IPS-18a (cell line): ENCODE data around the gene EEF1A2.

Experiments
- H3K27ac ChIP-seq: one replicate; pipeline ENCODE4 v1.5.1; 2013; ENCODE audit warnings: low read length
- H3K27me3 ChIP-seq: one replicate; pipeline ENCODE4 v1.6.1; 2013; ENCODE audit warnings: mild to moderate bottlenecking, low read length; ENCODE audit not compliant: control insufficient read depth, insufficient read depth
- H3K36me3 ChIP-seq: one replicate; pipeline ENCODE4 v1.6.1; 2013; ENCODE audit warnings: low read depth, low read length; ENCODE audit not compliant: control insufficient read depth
- H3K4me1 ChIP-seq: one replicate; pipeline ENCODE4 v1.6.1; 2013; ENCODE audit warnings: low read depth, low read length; ENCODE audit not compliant: control insufficient read depth
- H3K4me3 ChIP-seq: one replicate; pipeline ENCODE4 v1.5.1; 2013; ENCODE audit warnings: low read length
- H3K9ac ChIP-seq: one replicate; pipeline ENCODE4 v1.6.1; 2013; ENCODE audit warnings: mild to moderate bottlenecking, low read length, moderate library complexity
- H3K9me3 ChIP-seq: one replicate; pipeline ENCODE4 v1.6.1; 2013; ENCODE audit warnings: low read depth, low read length; ENCODE audit not compliant: control insufficient read depth

EEF1A2 gene

DNA sequence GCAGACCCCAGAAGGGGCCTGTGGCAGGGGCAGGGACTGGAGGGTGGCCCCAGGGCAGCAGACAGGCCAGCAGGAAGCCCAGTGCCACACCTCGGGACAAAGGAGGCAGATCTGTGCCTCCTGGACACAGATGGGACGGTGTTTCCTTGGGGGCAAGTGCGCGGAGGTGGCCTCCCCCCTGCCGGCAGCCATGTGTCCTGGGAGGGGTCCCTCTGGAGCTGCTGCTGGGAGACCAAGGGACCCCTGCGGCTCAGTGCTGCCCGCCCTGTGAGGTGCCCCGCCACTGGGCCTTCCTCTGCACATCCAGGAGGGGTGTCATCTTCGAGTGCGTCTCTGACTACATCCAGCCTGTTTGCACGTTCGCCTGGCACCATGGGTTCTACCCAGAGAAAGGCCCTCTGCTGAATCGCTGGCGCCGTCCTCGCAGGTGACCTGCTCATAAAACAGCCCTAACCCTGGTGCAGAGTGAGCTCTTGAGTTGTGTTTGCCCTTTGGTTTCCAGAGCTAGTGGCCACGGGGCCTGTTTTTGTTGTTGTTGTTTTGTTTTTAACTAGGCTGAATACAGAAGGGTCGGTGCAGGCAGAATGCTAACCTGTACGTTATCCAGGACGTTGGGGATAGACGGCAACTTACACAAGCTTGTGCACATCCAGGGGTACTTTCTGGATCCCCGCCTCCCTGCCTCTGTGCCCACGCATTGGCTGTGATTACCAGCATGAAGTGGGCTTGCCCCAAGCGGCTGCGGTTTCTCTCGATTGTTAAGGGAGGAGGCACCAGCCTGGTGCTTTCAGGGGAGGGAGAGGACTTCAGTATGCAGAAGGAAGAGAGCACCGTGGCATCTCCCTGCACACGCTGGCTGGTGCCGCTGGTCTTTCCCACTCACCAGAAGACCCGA is 25.1 kb downstream of the EEF1A2 start:
- H3K4me1 ChIP-seq, result peaks cover 11% of the 10 kb centered on the region
- no peak overlapping the region for H3K27ac ChIP-seq
- no peaks in the 10 kb centered on the region for H3K9me3 ChIP-seq
- H3K4me3 ChIP-seq, result no peak overlapping the region
- peaks cover 30% of the 10 kb centered on the region for H3K27me3 ChIP-seq
- H3K36me3 ChIP-seq, result no peaks in the 10 kb centered on the region
- no peak overlapping the region for H3K9ac ChIP-seq

- Histone ChIP-seq H3K4me1 (peaks cover 11% of the 10 kb centered on the region), H3K27me3 (peaks cover 30% of the 10 kb centered on the region), H3K4me3 (no peak overlapping the region), H3K27ac (no peak overlapping the region), H3K9me3 (no peaks in the 10 kb centered on the region), H3K9ac (no peak overlapping the region), H3K36me3 (no peaks in the 10 kb centered on the region)
These were observed 26.0 kb downstream of the EEF1A2 start for GRCh38 chr20:63472862-63473390.

- H3K36me3 ChIP-seq, result no peaks in the 10 kb centered on the region
- peak within 1 kb of the TSS; percentile 68 for H3K4me3 ChIP-seq
- H3K9ac ChIP-seq, result no peak within 1 kb of the TSS
- no peak within 1 kb of the TSS for H3K27ac ChIP-seq
- H3K27me3 ChIP-seq, result peaks cover 30% of the 10 kb centered on the region
- H3K4me1 ChIP-seq, result peaks cover 7% of the 10 kb centered on the region
- no peaks in the 10 kb centered on the region for H3K9me3 ChIP-seq
These were observed 26.7 kb downstream of the EEF1A2 start, which contains the start of gene KCNQ2 for GRCh38 chr20:63471981-63472831. Gene KCNQ2, minus strand, starts transcription at chr20:63472655. Its CDS starts 192 bp downstream, at chr20:63472463.

DNA sequence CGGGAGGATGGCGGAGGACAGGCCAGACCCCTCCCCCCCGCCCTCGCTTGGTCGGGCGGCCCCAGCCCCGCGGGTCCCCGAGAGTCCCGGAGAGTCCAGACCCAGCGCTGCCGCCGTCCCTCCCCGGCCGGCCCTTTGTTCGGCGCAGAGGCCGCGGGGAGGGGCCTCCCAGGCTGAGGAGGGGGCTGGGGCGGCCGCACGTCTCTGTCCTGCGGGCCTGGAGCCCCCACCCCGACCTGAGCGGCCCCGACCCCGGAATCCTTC is 27.2 kb downstream of the EEF1A2 start:
- Histone ChIP-seq H3K4me3 (peak overlapping the region; percentile 68), H3K27ac (no peak overlapping the region), H3K4me1 (peaks cover 6% of the 10 kb centered on the region), H3K36me3 (no peaks in the 10 kb centered on the region), H3K9ac (no peak overlapping the region), H3K9me3 (no peaks in the 10 kb centered on the region), H3K27me3 (peaks cover 30% of the 10 kb centered on the region)

DNA sequence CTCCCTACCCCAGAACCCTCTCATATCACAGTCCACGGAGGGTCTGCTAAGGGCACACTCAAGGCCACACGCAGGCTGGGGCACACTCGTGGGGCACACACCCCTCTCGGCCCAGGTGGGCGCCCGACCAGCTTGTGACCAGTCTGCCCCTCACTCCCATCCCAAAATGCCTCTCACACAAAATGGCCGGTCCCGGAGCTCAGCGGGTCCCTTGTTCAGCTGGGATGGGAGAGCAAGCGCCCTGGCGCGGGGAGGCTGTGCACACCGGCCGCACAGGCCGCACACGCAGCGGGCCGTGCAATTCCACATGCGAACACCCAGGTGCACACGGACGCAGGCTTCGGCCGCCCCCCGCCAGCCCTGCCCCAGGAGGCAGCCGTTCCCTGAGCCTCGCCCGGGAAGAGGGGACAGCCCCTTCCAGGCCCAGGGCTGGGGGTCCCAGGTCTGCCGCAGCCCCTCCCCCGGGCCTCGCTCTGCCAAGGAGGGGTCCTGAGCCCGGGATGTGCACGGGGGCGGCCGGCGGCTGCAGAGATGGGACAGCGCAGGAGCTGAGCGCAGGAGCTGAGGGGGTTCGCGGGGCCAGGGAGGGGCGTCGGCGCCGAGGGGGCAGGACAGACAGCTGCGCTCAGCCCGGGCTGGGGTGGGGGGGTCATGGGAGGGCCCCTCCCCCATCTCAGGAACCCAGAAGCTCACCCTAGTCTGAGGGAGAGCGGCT is 27.7 kb downstream of the EEF1A2 start:
- Histone ChIP-seq H3K4me1 (peaks cover 6% of the 10 kb centered on the region), H3K9ac (no peak overlapping the region)

DNA sequence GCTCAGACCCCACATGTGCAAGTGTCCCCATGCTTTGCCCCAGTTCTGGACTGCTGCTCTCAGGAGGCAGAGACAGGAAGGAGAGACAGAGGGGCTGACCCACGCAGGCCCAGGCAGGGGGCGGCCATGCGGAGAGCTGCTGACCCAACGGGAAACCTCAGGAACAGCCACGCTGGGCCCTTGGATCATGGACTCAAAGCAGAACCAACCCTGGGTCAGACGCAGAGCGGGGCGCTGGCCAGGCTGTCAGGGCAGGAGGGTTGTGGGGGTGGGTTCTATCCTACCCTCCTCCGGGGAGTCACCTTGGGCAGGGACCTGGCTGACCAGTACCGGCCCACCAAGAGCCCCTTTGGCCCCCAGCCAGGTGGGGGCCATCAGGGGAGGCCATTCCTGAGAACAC is 28.5 kb downstream of the EEF1A2 start:
- no peaks in the 10 kb centered on the region for H3K36me3 ChIP-seq
- H3K27ac ChIP-seq, result no peak overlapping the region
- peak overlapping the region; percentile 68 for H3K4me3 ChIP-seq
- H3K9me3 ChIP-seq, result no peaks in the 10 kb centered on the region
- H3K27me3 ChIP-seq, result peaks cover 25% of the 10 kb centered on the region
- H3K9ac ChIP-seq, result no peak overlapping the region
- peaks cover 6% of the 10 kb centered on the region for H3K4me1 ChIP-seq

More for the DNA sequence above, 27.7 kb downstream of the EEF1A2 start:
- Histone ChIP-seq H3K36me3 (no peaks in the 10 kb centered on the region), H3K27me3 (peaks cover 30% of the 10 kb centered on the region), H3K4me3 (peak overlapping the region; percentile 68), H3K27ac (no peak overlapping the region), H3K9me3 (no peaks in the 10 kb centered on the region)

GRCh38 chr20:63469713-63470101 is 29.2 kb downstream of the EEF1A2 start:
- Histone ChIP-seq H3K9me3 (no peaks in the 10 kb centered on the region), H3K9ac (no peak overlapping the region), H3K4me3 (no peak overlapping the region), H3K4me1 (peaks cover 6% of the 10 kb centered on the region), H3K36me3 (no peaks in the 10 kb centered on the region), H3K27ac (no peak overlapping the region), H3K27me3 (peaks cover 18% of the 10 kb centered on the region)

DNA sequence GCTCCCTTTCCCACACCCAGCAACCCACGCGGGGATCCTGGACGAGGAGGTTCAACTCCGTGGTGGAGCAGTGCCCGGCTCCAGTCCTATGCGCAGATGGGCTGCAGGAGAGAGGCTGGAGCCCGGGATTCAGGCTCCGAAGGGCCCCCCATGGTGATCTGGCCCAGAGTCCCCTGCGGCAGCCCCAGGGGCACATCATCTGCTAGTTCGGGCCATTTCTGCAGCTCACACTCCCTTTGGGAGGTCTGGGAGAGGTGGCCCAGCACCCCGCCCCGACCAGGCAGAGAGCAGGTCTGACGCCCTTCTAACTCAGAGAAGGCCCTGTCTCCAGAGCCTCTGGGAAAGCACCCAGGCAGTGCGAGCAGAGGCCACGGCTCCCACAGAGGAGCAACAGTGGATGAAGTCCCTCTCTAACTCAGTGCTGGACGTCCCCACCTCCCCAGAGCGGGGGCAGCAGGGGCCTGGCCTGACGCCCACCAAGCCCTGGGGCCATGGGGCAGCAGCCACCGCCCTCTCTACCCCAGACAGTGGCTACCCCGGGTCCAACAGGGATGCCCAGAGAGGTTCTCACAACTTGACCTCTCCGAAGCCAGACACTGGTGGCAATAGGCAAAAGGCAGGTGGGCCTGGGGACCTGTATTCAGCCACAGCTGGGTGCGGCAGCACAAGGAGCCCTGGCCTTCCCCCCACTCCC is 29.7 kb downstream of the EEF1A2 start:
- no peaks in the 10 kb centered on the region for H3K36me3 ChIP-seq
- H3K4me3 ChIP-seq, result no peak overlapping the region
- H3K27ac ChIP-seq, result no peak overlapping the region
- peaks cover 13% of the 10 kb centered on the region for H3K27me3 ChIP-seq
- H3K9me3 ChIP-seq, result no peaks in the 10 kb centered on the region
- peaks cover 6% of the 10 kb centered on the region for H3K4me1 ChIP-seq
- no peak overlapping the region for H3K9ac ChIP-seq

- Histone ChIP-seq H3K9ac (no peak overlapping the region), H3K36me3 (no peaks in the 10 kb centered on the region), H3K9me3 (no peaks in the 10 kb centered on the region), H3K4me1 (peaks cover 6% of the 10 kb centered on the region), H3K4me3 (no peak overlapping the region), H3K27me3 (peaks cover 5% of the 10 kb centered on the region), H3K27ac (no peak overlapping the region)
These were observed 30.5 kb downstream of the EEF1A2 start for GRCh38 chr20:63468421-63468820.

- Histone ChIP-seq H3K9ac (no peak overlapping the region), H3K4me1 (peaks cover 6% of the 10 kb centered on the region), H3K27me3 (no peaks in the 10 kb centered on the region), H3K9me3 (no peaks in the 10 kb centered on the region), H3K36me3 (no peaks in the 10 kb centered on the region), H3K27ac (no peak overlapping the region), H3K4me3 (no peak overlapping the region)
These were observed 31.4 kb downstream of the EEF1A2 start for GRCh38 chr20:63467294-63468083.
